ENCODE data around the gene KYNU. TPM values are rescaled to one million over a fixed set of nuclear protein-coding genes. Genes with fewer than 3 reads are reported as not detected.
"Not testable (repeated sequence)": the region's sequence is repeated elsewhere in the genome, so short reads cannot be mapped to it uniquely, and the experiment has no call there.

The KYNU gene
- total and polyA plus RNA-seq, 3 experiments from 2014 or later: 0.20 TPM; not detected in 2

DNA sequence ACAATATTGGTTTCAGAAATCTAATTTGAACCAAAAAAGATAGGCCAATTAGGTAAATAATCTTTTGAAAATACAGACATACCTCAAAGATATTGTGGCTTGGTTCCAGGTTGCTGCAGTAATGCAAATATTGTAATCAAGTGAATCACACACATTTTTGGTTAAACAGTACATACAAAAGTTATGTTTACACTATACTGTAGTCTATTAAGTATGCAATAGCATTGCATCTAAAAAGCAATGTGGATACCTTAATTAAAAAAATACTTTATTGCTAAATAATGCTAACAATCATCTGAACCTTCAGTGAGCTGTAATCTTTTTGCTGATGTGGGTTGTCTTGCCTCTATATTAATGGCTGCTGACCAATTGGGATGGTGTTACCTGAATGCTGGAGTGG, 67.3 kb downstream of the KYNU start:
- H3K36me3 ChIP-seq (ENCODE audit: insufficient read depth, low read length): no peaks in the 10 kb centered on the region
- no peak overlapping the region for H3K27ac Mint-ChIP-seq

DNA sequence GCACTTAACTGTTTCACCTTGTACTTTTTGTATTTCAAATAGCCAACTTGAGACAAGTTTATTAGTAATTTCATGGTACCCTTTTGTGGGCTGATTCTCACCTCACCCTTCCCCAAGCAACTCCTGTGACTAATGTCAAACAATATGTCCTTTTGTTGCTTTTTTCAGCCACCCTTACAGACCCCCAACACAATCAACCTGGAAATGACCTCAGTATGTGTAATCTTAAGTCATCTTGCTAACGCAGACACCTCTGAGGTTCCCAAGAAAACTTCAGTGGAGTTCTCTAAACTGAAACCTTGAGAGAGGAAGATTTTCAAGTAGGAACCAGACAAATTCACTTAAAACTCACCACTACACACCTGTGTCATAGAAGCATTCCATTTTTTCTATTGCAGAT, 69.5 kb downstream of the KYNU start:
- no peak overlapping the region for H3K4me3 ChIP-seq (ENCODE audit: low read length)
- ChIA-PET CTCF (interaction anchor here (0.9 kb wide), 1 partner anchor 21 kb away, joined by 3 read pairs; no protein-coding TSS in a partner anchor), POLR2A (no interaction called here)
- H3K36me3 ChIP-seq (ENCODE audit: insufficient read depth, low read length): no peaks in the 10 kb centered on the region
- Mint-ChIP-seq H3K4me1 (no peaks in the 10 kb centered on the region), H3K36me3 (no peaks in the 10 kb centered on the region), H3K9me3 (peaks cover 0 to 5% (median 3%) of the 10 kb centered on the region in 5 donors), H3K27me3 (peaks cover 13 to 17% of the 10 kb centered on the region in 2 donors), H3K4me3 (no peak overlapping the region), H3K27ac (peak overlapping the region in 1 of 8 donors; percentile 3)
- no peak overlapping the region for H3K27ac ChIP-seq (ENCODE audit: low read depth, low read length)
- no peaks in the 10 kb centered on the region for H3K9me3 ChIP-seq (ENCODE audit: low read length)
- DNase-seq: no peak
- H3K27me3 ChIP-seq (ENCODE audit: insufficient read depth, low read length, poor library complexity, severe bottlenecking): no peaks in the 10 kb centered on the region
- no peaks in the 10 kb centered on the region for H3K4me1 ChIP-seq (ENCODE audit: insufficient read depth, low read length)

More for the DNA sequence above, 67.3 kb downstream of the KYNU start:
- no peak for DNase-seq
- ChIA-PET POLR2A (no interaction called here), CTCF (no interaction called here)
- Histone ChIP-seq H3K4me3 (ENCODE audit: low read length) (no peak overlapping the region), H3K4me1 (ENCODE audit: insufficient read depth, low read length) (no peaks in the 10 kb centered on the region), H3K9me3 (ENCODE audit: low read length) (no peaks in the 10 kb centered on the region), H3K27ac (ENCODE audit: low read depth, low read length) (no peak overlapping the region), H3K27me3 (ENCODE audit: insufficient read depth, low read length, poor library complexity, severe bottlenecking) (no peaks in the 10 kb centered on the region)
- Mint-ChIP-seq H3K4me1 (no peaks in the 10 kb centered on the region), H3K27me3 (peaks cover 12 to 17% of the 10 kb centered on the region in 2 donors), H3K36me3 (no peaks in the 10 kb centered on the region), H3K4me3 (no peak overlapping the region), H3K9me3 (peaks cover 0 to 5% (median 0%) of the 10 kb centered on the region in 5 donors)

DNA sequence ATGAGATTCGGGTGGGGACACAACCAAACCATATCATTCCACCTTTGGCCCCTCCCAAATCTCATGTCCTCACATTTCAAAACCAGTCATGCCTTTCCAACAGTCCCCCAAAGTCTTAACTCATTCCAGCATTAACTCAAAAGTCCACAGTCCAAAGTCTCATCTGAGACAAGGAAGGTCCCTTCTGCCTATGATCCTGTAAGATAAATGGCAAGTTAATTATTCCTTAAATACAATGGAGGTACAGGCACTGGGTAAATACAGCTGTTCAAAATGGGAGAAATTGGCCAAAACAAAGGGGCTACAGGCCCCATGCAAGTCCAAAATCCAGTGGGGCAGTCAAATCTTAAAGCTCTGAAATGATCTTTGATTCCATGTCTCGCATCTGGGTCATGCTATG, 71.3 kb downstream of the KYNU start:
- H3K4me1 ChIP-seq (ENCODE audit: insufficient read depth, low read length); H3K27me3 ChIP-seq (ENCODE audit: insufficient read depth, low read length, poor library complexity, severe bottlenecking); POLR2A ChIA-PET; H3K36me3 Mint-ChIP-seq; H3K27ac ChIP-seq (ENCODE audit: low read depth, low read length); DNase-seq; H3K4me3 ChIP-seq (ENCODE audit: low read length); H3K27ac Mint-ChIP-seq; H3K4me1 Mint-ChIP-seq; CTCF ChIA-PET; H3K9me3 Mint-ChIP-seq; H3K9me3 ChIP-seq (ENCODE audit: low read length); H3K36me3 ChIP-seq (ENCODE audit: insufficient read depth, low read length); H3K4me3 Mint-ChIP-seq: not testable (repeated sequence)
- H3K27me3 Mint-ChIP-seq: peaks cover 13 to 17% of the 10 kb centered on the region in 2 donors

DNA sequence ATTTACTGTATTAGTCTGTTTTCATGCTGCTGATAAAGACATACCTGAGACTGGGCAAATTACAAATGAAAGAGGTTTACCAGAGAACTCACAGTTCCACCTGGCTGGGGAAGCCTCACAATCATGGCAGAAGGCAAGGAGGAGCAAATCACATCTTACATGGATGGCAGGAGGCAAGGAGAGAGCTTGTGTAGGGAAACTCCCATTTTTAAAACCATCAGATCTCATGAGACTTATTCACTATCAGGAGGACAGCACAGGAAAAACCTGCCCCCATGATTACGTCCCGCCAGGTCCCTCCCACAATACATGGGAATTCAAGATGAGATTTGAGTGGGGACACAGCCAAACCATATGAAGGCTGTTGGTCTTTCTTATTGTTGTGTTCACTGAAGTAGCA, 72.9 kb downstream of the KYNU start:
- H3K27ac ChIP-seq (ENCODE audit: low read depth, low read length); H3K9me3 ChIP-seq (ENCODE audit: low read length); POLR2A ChIA-PET; H3K4me1 Mint-ChIP-seq; H3K27ac Mint-ChIP-seq; H3K27me3 ChIP-seq (ENCODE audit: insufficient read depth, low read length, poor library complexity, severe bottlenecking); H3K36me3 ChIP-seq (ENCODE audit: insufficient read depth, low read length); H3K4me1 ChIP-seq (ENCODE audit: insufficient read depth, low read length); H3K9me3 Mint-ChIP-seq; DNase-seq; CTCF ChIA-PET; H3K4me3 ChIP-seq (ENCODE audit: low read length); H3K4me3 Mint-ChIP-seq; H3K36me3 Mint-ChIP-seq: not testable (repeated sequence)
- peaks cover 13 to 22% of the 10 kb centered on the region in 2 donors for H3K27me3 Mint-ChIP-seq

DNA sequence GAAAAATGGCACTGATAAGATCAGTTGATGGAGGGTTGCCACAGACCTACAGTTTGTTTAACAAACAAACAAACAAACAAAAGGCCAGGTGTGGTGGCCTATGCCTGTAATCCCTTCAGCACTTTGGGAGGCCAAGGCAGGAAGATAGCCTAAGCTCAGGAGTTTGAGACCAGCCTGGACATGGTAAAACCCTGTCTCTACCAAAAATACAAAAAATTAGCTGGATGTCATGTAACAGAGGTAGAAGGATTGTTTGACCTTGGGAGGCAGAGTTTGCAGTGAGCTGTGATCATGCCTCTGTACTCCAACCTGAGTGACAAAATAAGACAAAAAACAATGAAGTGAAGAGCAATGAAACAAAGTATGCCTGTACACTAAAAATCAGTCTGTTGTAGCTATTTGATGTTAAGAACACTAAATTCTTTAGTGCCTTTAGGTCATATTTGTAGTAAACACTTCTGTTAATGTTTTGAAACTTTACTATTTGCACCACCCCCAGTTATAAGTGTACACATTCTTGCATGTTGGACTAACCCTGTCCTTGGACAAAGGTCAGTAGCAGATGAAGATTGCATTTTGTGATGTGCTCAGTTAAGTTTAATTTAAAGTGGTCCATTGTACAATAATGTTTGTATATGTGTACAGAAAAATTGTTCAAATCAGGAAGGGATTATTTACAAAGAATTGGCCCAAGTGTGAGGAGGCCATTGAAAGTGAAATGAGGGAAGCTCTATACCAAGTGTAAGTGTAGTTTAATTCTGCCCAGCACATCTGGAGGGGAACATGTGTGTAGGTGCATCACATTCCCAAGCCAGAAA, 73.9 kb downstream of the KYNU start:
- Histone ChIP-seq H3K4me3 (ENCODE audit: low read length) (no peak overlapping the region), H3K27me3 (ENCODE audit: insufficient read depth, low read length, poor library complexity, severe bottlenecking) (no peaks in the 10 kb centered on the region), H3K4me1 (ENCODE audit: insufficient read depth, low read length) (no peaks in the 10 kb centered on the region), H3K9me3 (ENCODE audit: low read length) (no peaks in the 10 kb centered on the region), H3K36me3 (ENCODE audit: insufficient read depth, low read length) (no peaks in the 10 kb centered on the region), H3K27ac (ENCODE audit: low read depth, low read length) (no peak overlapping the region)
- CTCF ChIA-PET: interaction anchor here (1.2 kb wide), 1 partner anchor 8 kb away, joined by 3 read pairs; no protein-coding TSS in a partner anchor
- no peak for DNase-seq
- peaks cover 0 to 5% (median 3%) of the 10 kb centered on the region in 5 donors for H3K9me3 Mint-ChIP-seq
- POLR2A ChIA-PET: no interaction called here
- H3K36me3 Mint-ChIP-seq: no peaks in the 10 kb centered on the region
- H3K4me3 Mint-ChIP-seq: no peak overlapping the region
- H3K4me1 Mint-ChIP-seq: no peaks in the 10 kb centered on the region
- H3K27ac Mint-ChIP-seq: no peak overlapping the region
- peaks cover 10 to 30% of the 10 kb centered on the region in 2 donors for H3K27me3 Mint-ChIP-seq

DNA sequence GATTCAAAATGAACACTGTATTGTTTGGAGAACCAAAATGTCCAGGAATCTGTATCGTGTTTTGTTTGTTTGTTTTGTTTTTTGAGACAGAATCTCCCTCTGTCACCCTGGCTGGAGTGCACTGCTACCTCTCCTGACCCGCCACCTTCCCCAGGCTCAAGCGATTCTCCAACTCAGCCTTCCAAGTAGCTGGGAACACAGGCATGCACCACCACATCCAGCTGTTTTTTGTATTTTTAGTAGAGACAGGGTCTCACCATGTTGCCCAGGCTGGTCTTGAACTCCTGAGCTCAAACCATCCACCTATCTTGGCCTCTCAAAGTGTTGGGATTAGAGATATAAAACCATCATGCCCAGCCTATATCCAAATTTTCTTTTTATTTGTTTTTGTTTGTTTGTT, 74.6 kb downstream of the KYNU start:
- POLR2A ChIA-PET: no interaction called here
- H3K27me3 ChIP-seq (ENCODE audit: insufficient read depth, low read length, poor library complexity, severe bottlenecking): no peaks in the 10 kb centered on the region
- H3K4me3 ChIP-seq (ENCODE audit: low read length): no peak overlapping the region
- Mint-ChIP-seq H3K36me3 (no peaks in the 10 kb centered on the region), H3K4me3 (no peak overlapping the region), H3K9me3 (peaks cover 0 to 5% (median 3%) of the 10 kb centered on the region in 5 donors), H3K4me1 (no peaks in the 10 kb centered on the region), H3K27ac (no peak overlapping the region), H3K27me3 (peaks cover 9 to 30% of the 10 kb centered on the region in 2 donors)
- H3K36me3 ChIP-seq (ENCODE audit: insufficient read depth, low read length): no peaks in the 10 kb centered on the region
- no peaks in the 10 kb centered on the region for H3K9me3 ChIP-seq (ENCODE audit: low read length)
- H3K4me1 ChIP-seq (ENCODE audit: insufficient read depth, low read length): no peaks in the 10 kb centered on the region
- CTCF ChIA-PET: interaction anchor here (1.2 kb wide), 1 partner anchor 8 kb away, joined by 3 read pairs; no protein-coding TSS in a partner anchor
- no peak for DNase-seq
- H3K27ac ChIP-seq (ENCODE audit: low read depth, low read length): no peak overlapping the region

DNA sequence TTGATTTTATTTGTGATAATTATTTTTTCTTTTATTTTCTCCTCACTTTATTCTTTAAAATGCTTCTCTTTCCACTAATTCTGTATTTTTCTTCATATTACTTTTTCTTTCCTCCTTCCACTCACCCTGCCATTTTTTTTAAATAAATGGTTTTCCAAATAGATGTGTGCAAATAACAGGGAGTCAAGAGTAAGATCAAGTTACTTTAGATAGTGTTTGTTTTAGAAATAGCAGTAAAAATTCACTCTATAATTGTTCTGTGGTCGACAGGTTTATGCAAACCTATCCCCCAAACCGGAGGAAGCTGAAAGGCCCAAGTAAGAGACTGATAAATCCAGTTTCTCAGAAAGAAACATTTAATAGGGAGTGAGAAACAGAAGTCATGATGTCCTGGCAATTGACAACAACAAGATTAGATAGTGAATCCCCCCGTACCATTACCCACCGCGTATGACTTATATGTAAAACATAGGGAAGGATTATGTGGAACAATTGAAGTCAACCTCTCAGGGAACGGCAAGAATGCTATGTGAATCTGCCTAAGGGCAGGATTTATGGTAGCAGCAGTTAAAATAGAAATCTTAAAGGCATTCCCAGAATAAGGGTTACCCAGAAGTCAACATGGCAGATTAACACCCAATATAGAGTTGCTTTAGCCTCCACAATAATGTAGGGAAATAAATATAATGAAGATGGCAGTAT, 75.5 kb downstream of the KYNU start:
- no peaks in the 10 kb centered on the region for H3K36me3 Mint-ChIP-seq
- H3K4me3 Mint-ChIP-seq: no peak overlapping the region
- Histone ChIP-seq H3K4me3 (ENCODE audit: low read length) (no peak overlapping the region), H3K9me3 (ENCODE audit: low read length) (no peaks in the 10 kb centered on the region), H3K4me1 (ENCODE audit: insufficient read depth, low read length) (no peaks in the 10 kb centered on the region), H3K36me3 (ENCODE audit: insufficient read depth, low read length) (no peaks in the 10 kb centered on the region), H3K27me3 (ENCODE audit: insufficient read depth, low read length, poor library complexity, severe bottlenecking) (no peaks in the 10 kb centered on the region), H3K27ac (ENCODE audit: low read depth, low read length) (no peak overlapping the region)
- no peak for DNase-seq
- peaks cover 9 to 36% of the 10 kb centered on the region in 2 donors for H3K27me3 Mint-ChIP-seq
- ChIA-PET CTCF (no interaction called here), POLR2A (no interaction called here)
- H3K9me3 Mint-ChIP-seq: peaks cover 0 to 5% (median 3%) of the 10 kb centered on the region in 5 donors
- no peaks in the 10 kb centered on the region for H3K4me1 Mint-ChIP-seq
- no peak overlapping the region for H3K27ac Mint-ChIP-seq

DNA sequence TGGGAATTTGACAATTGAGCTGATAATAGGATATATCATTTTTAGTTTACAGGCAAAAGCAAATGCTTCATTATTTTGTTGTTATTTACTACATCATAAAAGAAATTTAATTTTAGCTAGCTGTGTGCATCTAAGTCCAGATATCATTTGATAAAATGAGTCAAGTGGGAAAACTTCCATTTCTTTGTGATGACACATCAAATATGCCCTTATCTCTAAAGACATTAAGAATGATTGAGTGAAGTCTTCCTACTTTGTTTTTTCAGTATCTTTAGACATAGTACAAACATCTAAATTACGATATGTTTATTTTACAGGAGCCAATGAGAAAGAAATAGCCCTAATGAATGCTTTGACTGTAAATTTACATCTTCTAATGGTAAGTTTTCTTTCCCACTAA, 77.0 kb downstream of the KYNU start:
- Histone ChIP-seq H3K4me1 (ENCODE audit: insufficient read depth, low read length) (no peaks in the 10 kb centered on the region), H3K4me3 (ENCODE audit: low read length) (no peak overlapping the region), H3K27me3 (ENCODE audit: insufficient read depth, low read length, poor library complexity, severe bottlenecking) (no peaks in the 10 kb centered on the region), H3K9me3 (ENCODE audit: low read length) (no peaks in the 10 kb centered on the region), H3K36me3 (ENCODE audit: insufficient read depth, low read length) (no peaks in the 10 kb centered on the region), H3K27ac (ENCODE audit: low read depth, low read length) (no peak overlapping the region)
- no peak for DNase-seq
- Mint-ChIP-seq H3K4me3 (no peak overlapping the region), H3K27ac (no peak overlapping the region), H3K27me3 (peaks cover 9 to 35% of the 10 kb centered on the region in 2 donors), H3K4me1 (no peaks in the 10 kb centered on the region), H3K36me3 (no peaks in the 10 kb centered on the region), H3K9me3 (peaks cover 0 to 3% (median 3%) of the 10 kb centered on the region in 5 donors)
- POLR2A ChIA-PET: no interaction called here
- CTCF ChIA-PET: no interaction called here
